Measurements from ENCODE around the gene LBX2. TPM values are rescaled to one million over a fixed set of nuclear protein-coding genes. Genes with fewer than 3 reads are reported as not detected.

The LBX2 gene
- total and polyA plus RNA-seq, 9 of the 15 experiments (the other 6 are each of a cell fraction or from before 2014, with no cell fraction given), result 0.39 to 6.2 (median 1.8) TPM; not detected in 1

DNA sequence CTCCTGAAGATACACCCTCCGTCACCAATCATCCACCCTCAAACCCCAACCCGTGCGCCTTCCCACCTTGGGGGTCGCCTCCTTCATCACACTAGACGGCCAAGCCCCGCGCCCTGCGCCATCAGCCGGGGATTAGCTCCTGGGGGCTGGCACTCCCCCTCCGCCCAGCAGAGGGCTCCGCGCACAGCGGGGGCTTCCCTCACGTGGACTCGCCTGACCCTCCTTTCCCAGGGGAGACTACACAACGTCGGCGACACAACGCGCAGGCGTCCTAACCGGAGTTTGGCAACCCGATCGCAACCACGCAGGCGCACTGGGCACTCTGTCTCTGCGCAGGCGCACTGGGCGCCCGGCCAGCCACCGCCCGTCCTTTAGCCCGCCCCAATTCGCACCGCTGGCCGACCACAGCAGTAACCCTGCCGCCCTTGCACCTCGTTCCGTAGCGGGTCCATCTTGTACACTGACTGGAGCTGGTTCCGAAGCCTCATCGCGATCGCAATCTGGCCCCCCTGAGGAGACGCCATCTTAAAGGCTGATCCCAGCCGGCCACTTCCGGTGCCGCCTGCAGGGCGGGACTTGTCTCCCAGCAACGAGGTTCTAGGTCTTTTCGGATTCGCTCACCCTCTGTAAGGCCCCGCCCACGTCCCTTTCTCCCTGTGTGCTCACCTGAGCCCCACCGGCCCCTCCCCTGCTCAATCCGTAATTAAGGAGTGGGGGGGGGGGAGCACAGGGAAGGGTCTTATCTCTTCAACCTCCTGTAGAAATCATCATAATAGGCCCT, 7.9 kb upstream of the LBX2 start, which contains the start of gene PCGF1 (continued):
- no peak for TF ChIP-seq RBM39 (optimal IDR thresholded peaks at IDR 0.05; ENCODE audit: low read depth, low read length)
- TF ChIP-seq PRPF4 (IDR thresholded peaks at IDR 0.05; ENCODE audit: insufficient read depth, low read depth, low read length, poor library complexity, severe bottlenecking), result no peak
- no peak for TF ChIP-seq ZSCAN29 (IDR thresholded peaks at IDR 0.05)
- no peak for TF ChIP-seq ZZZ3 (IDR thresholded peaks at IDR 0.05)
- no peak for TF ChIP-seq CC2D1A (IDR thresholded peaks at IDR 0.05)
- TF ChIP-seq, protein P1, sequence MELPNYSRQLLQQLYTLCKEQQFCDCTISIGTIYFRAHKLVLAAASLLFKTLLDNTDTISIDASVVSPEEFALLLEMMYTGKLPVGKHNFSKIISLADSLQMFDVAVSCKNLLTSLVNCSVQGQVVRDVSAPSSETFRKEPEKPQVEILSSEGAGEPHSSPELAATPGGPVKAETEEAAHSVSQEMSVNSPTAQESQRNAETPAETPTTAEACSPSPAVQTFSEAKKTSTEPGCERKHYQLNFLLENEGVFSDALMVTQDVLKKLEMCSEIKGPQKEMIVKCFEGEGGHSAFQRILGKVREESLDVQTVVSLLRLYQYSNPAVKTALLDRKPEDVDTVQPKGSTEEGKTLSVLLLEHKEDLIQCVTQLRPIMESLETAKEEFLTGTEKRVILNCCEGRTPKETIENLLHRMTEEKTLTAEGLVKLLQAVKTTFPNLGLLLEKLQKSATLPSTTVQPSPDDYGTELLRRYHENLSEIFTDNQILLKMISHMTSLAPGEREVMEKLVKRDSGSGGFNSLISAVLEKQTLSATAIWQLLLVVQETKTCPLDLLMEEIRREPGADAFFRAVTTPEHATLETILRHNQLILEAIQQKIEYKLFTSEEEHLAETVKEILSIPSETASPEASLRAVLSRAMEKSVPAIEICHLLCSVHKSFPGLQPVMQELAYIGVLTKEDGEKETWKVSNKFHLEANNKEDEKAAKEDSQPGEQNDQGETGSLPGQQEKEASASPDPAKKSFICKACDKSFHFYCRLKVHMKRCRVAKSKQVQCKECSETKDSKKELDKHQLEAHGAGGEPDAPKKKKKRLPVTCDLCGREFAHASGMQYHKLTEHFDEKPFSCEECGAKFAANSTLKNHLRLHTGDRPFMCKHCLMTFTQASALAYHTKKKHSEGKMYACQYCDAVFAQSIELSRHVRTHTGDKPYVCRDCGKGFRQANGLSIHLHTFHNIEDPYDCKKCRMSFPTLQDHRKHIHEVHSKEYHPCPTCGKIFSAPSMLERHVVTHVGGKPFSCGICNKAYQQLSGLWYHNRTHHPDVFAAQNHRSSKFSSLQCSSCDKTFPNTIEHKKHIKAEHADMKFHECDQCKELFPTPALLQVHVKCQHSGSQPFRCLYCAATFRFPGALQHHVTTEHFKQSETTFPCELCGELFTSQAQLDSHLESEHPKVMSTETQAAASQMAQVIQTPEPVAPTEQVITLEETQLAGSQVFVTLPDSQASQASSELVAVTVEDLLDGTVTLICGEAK (IDR thresholded peaks at IDR 0.05), result peak; percentile 90
- TF ChIP-seq, protein P1 (CRISPR knock-in tag; IDR thresholded peaks at IDR 0.05), result no peak
- TF ChIP-seq ESRRB (CRISPR knock-in tag; IDR thresholded peaks at IDR 0.05; ENCODE audit: borderline replicate concordance), result no peak
- TF ChIP-seq SREBF2 (CRISPR knock-in tag; IDR thresholded peaks at IDR 0.05), result no peak
- TF ChIP-seq STAG1 (CRISPR knock-in tag; IDR thresholded peaks at IDR 0.05; ENCODE audit: borderline replicate concordance), result no peak
- no peak for TF ChIP-seq NR4A1 (CRISPR knock-in tag; IDR thresholded peaks at IDR 0.05)
- TF ChIP-seq NR4A1 (tag; IDR thresholded peaks at IDR 0.05), result no peak
- no peak for TF ChIP-seq KLF16 (IDR thresholded peaks at IDR 0.05)
- peak; percentile 93 for TF ChIP-seq RBBP5 (IDR thresholded peaks at IDR 0.05; ENCODE audit: borderline replicate concordance, insufficient read depth, low read length, poor library complexity, severe bottlenecking)
- TF ChIP-seq ZNF584 (CRISPR knock-in tag; IDR thresholded peaks at IDR 0.05; ENCODE audit: low read depth), result no peak
- TF ChIP-seq, protein P2, sequence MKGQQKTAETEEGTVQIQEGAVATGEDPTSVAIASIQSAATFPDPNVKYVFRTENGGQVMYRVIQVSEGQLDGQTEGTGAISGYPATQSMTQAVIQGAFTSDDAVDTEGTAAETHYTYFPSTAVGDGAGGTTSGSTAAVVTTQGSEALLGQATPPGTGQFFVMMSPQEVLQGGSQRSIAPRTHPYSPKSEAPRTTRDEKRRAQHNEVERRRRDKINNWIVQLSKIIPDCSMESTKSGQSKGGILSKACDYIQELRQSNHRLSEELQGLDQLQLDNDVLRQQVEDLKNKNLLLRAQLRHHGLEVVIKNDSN (CRISPR knock-in tag; IDR thresholded peaks at IDR 0.05), result peak; percentile 90
- TF ChIP-seq POLR3G (IDR thresholded peaks at IDR 0.05; ENCODE audit: extremely low read depth, insufficient read length, insufficient replicate concordance), result no peak
- peak; percentile 85 for TF ChIP-seq BHLHE40 (IDR thresholded peaks at IDR 0.05; ENCODE audit: low read length)
- no peak for TF ChIP-seq PRMT5 (CRISPR knock-in tag; IDR thresholded peaks at IDR 0.05)
- no peak for TF ChIP-seq RFX5 (IDR thresholded peaks at IDR 0.05; ENCODE audit: low read depth, low read length)

Measured in K562 (cell line).